Astrocyte (in vitro differentiated cells and primary cell): ENCODE measurements around the gene CREM. TPM values are rescaled to one million over a fixed set of nuclear protein-coding genes. Genes with fewer than 3 reads are reported as not detected.

ENCODE experiments used
- DNase-seq: peaks from one replicate; pipeline ENCODE4 v3.0.0-alpha.2; 2010; ENCODE audit warnings: low read depth
- FAIRE-seq: peaks from 2 replicates; lab custom pipeline; 2011; peaks lifted over from hg19 to GRCh38; lab: Jason Lieb, UNC
- H2AFZ ChIP-seq: 2 replicates; pipeline ENCODE4 v1.6.0; 2012; ENCODE audit warnings: low read depth, low read length, inconsistent platforms
- H3K27ac ChIP-seq: 2 replicates; pipeline ENCODE4 v1.5.1; 2011; ENCODE audit warnings: low read depth, low read length, inconsistent platforms
- H3K27me3 ChIP-seq: 2 replicates; pipeline ENCODE4 v1.6.0; 2011; ENCODE audit warnings: low read length, inconsistent platforms; ENCODE audit not compliant: insufficient read depth
- H3K36me3 ChIP-seq: 2 replicates; pipeline ENCODE4 v1.5.1; 2011; ENCODE audit warnings: low read length, inconsistent platforms; ENCODE audit not compliant: insufficient read depth
- H3K4me1 ChIP-seq: 2 replicates; pipeline ENCODE4 v1.5.1; 2011; ENCODE audit warnings: low read length, inconsistent platforms; ENCODE audit not compliant: insufficient read depth
- H3K4me2 ChIP-seq: 2 replicates; pipeline ENCODE4 v1.6.0; 2012; ENCODE audit warnings: low read length, inconsistent platforms
- H3K4me3 ChIP-seq: 2 replicates; pipeline ENCODE4 v1.5.1; 2011; ENCODE audit warnings: low read depth, mild to moderate bottlenecking, low read length, inconsistent platforms; ENCODE audit not compliant: insufficient read depth
- H3K79me2 ChIP-seq: 2 replicates; pipeline ENCODE4 v1.6.0; 2012; ENCODE audit warnings: mild to moderate bottlenecking, low read length, inconsistent platforms; ENCODE audit not compliant: insufficient read depth
- H3K9ac ChIP-seq: 2 replicates; pipeline ENCODE4 v1.6.0; 2012; ENCODE audit warnings: mild to moderate bottlenecking, low read length, inconsistent platforms
- H3K9me3 ChIP-seq: 2 replicates; pipeline ENCODE4 v1.5.1; 2012; ENCODE audit warnings: low read depth, mild to moderate bottlenecking, low read length, inconsistent platforms; ENCODE audit not compliant: insufficient read depth
- H4K20me1 ChIP-seq: 2 replicates; pipeline ENCODE4 v1.6.0; 2012; ENCODE audit warnings: low read length, inconsistent platforms; ENCODE audit not compliant: insufficient read depth
- H3K27ac Mint-ChIP-seq: one replicate; pipeline ENCODE4 v1.8.0; 2021; ENCODE audit warnings: mild to moderate bottlenecking, mixed read lengths; ENCODE audit not compliant: unreplicated experiment
- H3K27me3 Mint-ChIP-seq: one replicate; pipeline ENCODE4 v1.8.0; 2021; ENCODE audit warnings: low read depth, mixed read lengths; ENCODE audit not compliant: unreplicated experiment
- H3K36me3 Mint-ChIP-seq: one replicate; pipeline ENCODE4 v1.8.0; 2021; ENCODE audit warnings: low read depth, mixed read lengths; ENCODE audit not compliant: unreplicated experiment
- H3K4me1 Mint-ChIP-seq: one replicate; pipeline ENCODE4 v1.8.0; 2021; ENCODE audit warnings: low read depth, mixed read lengths; ENCODE audit not compliant: unreplicated experiment
- H3K4me3 Mint-ChIP-seq: one replicate; pipeline ENCODE4 v1.8.0; 2021; ENCODE audit warnings: mild to moderate bottlenecking, moderate library complexity, mixed read lengths; ENCODE audit not compliant: unreplicated experiment
- H3K9me3 Mint-ChIP-seq: one replicate; pipeline ENCODE4 v1.8.0; 2021; ENCODE audit warnings: mild to moderate bottlenecking, mixed read lengths; ENCODE audit not compliant: unreplicated experiment
- EZH2 ChIP-seq: IDR thresholded peaks from 2 replicates; pipeline ENCODE4 v1.6.1; 2012; ENCODE audit warnings: mild to moderate bottlenecking, low read length, inconsistent platforms; ENCODE audit not compliant: insufficient read depth
- total RNA-seq: library from RNA; stranded (reverse); gene quantifications from 2 replicates; pipeline ENCODE4 v1.2.1, GENCODE V29; 2021
- TF ChIP-seq, protein P1 (sequence below): IDR thresholded peaks from 2 replicates; pipeline ENCODE4 v1.5.1; 2011; ENCODE audit warnings: low read depth, mild to moderate bottlenecking, inconsistent platforms, low read length, moderate library complexity; ENCODE audit not compliant: insufficient read depth

Gene CREM
- total RNA-seq, 1 donor from 2014 or later = 38.3 TPM

GRCh38 chr10:35191523-35191922 is 64.9 kb downstream of the CREM start:
- H3K27me3 ChIP-seq = no peaks in the 10 kb centered on the region
- Mint-ChIP-seq H3K9me3 (no peaks in the 10 kb centered on the region), H3K27me3 (no peaks in the 10 kb centered on the region), H3K4me3 (no peak overlapping the region), H3K4me1 (peaks cover 15% of the 10 kb centered on the region), H3K27ac (peak overlapping the region; percentile 95), H3K36me3 (no peaks in the 10 kb centered on the region)
- H3K4me3 ChIP-seq = no peak overlapping the region
- H4K20me1 ChIP-seq = no peaks in the 10 kb centered on the region
- DNase-seq (peak; percentile 10), FAIRE-seq (no peak)
- H3K9me3 ChIP-seq = no peaks in the 10 kb centered on the region
- TF ChIP-seq, protein P1, sequence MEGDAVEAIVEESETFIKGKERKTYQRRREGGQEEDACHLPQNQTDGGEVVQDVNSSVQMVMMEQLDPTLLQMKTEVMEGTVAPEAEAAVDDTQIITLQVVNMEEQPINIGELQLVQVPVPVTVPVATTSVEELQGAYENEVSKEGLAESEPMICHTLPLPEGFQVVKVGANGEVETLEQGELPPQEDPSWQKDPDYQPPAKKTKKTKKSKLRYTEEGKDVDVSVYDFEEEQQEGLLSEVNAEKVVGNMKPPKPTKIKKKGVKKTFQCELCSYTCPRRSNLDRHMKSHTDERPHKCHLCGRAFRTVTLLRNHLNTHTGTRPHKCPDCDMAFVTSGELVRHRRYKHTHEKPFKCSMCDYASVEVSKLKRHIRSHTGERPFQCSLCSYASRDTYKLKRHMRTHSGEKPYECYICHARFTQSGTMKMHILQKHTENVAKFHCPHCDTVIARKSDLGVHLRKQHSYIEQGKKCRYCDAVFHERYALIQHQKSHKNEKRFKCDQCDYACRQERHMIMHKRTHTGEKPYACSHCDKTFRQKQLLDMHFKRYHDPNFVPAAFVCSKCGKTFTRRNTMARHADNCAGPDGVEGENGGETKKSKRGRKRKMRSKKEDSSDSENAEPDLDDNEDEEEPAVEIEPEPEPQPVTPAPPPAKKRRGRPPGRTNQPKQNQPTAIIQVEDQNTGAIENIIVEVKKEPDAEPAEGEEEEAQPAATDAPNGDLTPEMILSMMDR = no peak
- TF ChIP-seq EZH2 = no peak
- H3K9ac ChIP-seq = peak overlapping the region; percentile 23
- H2AFZ ChIP-seq = peak overlapping the region; percentile 19
- H3K4me1 ChIP-seq = peaks cover 5% of the 10 kb centered on the region
- H3K4me2 ChIP-seq = no peak overlapping the region
- H3K27ac ChIP-seq = no peak overlapping the region
- H3K79me2 ChIP-seq = no peaks in the 10 kb centered on the region
- H3K36me3 ChIP-seq = no peaks in the 10 kb centered on the region

- FAIRE-seq (no peak), DNase-seq (no peak)
- Histone ChIP-seq H3K4me2 (no peak overlapping the region), H3K9ac (no peak overlapping the region), H3K27me3 (no peaks in the 10 kb centered on the region), H2AFZ (no peak overlapping the region), H3K4me1 (peaks cover 5% of the 10 kb centered on the region), H4K20me1 (no peaks in the 10 kb centered on the region), H3K36me3 (no peaks in the 10 kb centered on the region), H3K9me3 (no peaks in the 10 kb centered on the region), H3K27ac (no peak overlapping the region), H3K79me2 (no peaks in the 10 kb centered on the region), H3K4me3 (no peak overlapping the region)
- no peaks in the 10 kb centered on the region for H3K36me3 Mint-ChIP-seq
- H3K9me3 Mint-ChIP-seq = no peaks in the 10 kb centered on the region
- no peak for TF ChIP-seq EZH2
- TF ChIP-seq, protein P1 = no peak
- H3K4me3 Mint-ChIP-seq = no peak overlapping the region
- H3K27ac Mint-ChIP-seq = no peak overlapping the region
- no peaks in the 10 kb centered on the region for H3K27me3 Mint-ChIP-seq
- peaks cover 15% of the 10 kb centered on the region for H3K4me1 Mint-ChIP-seq
These were observed 66.1 kb downstream of the CREM start for GRCh38 chr10:35192645-35193249.

- Mint-ChIP-seq H3K9me3 (no peaks in the 10 kb centered on the region), H3K4me3 (no peak overlapping the region), H3K4me1 (peaks cover 15% of the 10 kb centered on the region), H3K27ac (peak overlapping the region; percentile 62), H3K36me3 (no peaks in the 10 kb centered on the region), H3K27me3 (no peaks in the 10 kb centered on the region)
- TF ChIP-seq, protein P1 = no peak
- no peak for TF ChIP-seq EZH2
- no peak overlapping the region for H3K27ac ChIP-seq
- no peaks in the 10 kb centered on the region for H4K20me1 ChIP-seq
- peaks cover 5% of the 10 kb centered on the region for H3K4me1 ChIP-seq
- no peak overlapping the region for H3K4me3 ChIP-seq
- H3K36me3 ChIP-seq = no peaks in the 10 kb centered on the region
- H2AFZ ChIP-seq = no peak overlapping the region
- H3K4me2 ChIP-seq = no peak overlapping the region
- H3K9ac ChIP-seq = no peak overlapping the region
- no peaks in the 10 kb centered on the region for H3K79me2 ChIP-seq
- FAIRE-seq (no peak), DNase-seq (peak; percentile 43)
- no peaks in the 10 kb centered on the region for H3K27me3 ChIP-seq
- H3K9me3 ChIP-seq = no peaks in the 10 kb centered on the region
These were observed 67.8 kb downstream of the CREM start for GRCh38 chr10:35194471-35194870.
